GM04503 (cell line): Measurements from ENCODE around the gene KBTBD12.
"Not testable (repeated sequence)": the region's sequence is repeated elsewhere in the genome, so short reads cannot be mapped to it uniquely, and the experiment has no call there.

ENCODE experiments used
- DNase-seq: peaks from one replicate; pipeline ENCODE4 v3.0.0-alpha.2; 2012; ENCODE audit warnings: low read depth

The KBTBD12 gene, protein sequence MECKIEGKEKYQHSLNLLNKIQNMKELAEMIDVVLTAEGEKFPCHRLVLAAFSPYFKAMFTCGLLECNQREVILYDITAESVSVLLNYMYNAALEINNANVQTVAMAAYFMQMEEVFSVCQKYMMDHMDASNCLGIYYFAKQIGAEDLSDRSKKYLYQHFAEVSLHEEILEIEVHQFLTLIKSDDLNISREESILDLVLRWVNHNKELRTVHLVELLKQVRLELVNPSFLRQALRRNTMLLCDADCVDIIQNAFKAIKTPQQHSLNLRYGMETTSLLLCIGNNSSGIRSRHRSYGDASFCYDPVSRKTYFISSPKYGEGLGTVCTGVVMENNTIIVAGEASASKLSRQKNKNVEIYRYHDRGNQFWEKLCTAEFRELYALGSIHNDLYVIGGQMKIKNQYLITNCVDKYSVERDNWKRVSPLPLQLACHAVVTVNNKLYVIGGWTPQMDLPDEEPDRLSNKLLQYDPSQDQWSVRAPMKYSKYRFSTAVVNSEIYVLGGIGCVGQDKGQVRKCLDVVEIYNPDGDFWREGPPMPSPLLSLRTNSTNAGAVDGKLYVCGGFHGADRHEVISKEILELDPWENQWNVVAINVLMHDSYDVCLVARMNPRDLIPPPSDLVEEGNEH

DNA sequence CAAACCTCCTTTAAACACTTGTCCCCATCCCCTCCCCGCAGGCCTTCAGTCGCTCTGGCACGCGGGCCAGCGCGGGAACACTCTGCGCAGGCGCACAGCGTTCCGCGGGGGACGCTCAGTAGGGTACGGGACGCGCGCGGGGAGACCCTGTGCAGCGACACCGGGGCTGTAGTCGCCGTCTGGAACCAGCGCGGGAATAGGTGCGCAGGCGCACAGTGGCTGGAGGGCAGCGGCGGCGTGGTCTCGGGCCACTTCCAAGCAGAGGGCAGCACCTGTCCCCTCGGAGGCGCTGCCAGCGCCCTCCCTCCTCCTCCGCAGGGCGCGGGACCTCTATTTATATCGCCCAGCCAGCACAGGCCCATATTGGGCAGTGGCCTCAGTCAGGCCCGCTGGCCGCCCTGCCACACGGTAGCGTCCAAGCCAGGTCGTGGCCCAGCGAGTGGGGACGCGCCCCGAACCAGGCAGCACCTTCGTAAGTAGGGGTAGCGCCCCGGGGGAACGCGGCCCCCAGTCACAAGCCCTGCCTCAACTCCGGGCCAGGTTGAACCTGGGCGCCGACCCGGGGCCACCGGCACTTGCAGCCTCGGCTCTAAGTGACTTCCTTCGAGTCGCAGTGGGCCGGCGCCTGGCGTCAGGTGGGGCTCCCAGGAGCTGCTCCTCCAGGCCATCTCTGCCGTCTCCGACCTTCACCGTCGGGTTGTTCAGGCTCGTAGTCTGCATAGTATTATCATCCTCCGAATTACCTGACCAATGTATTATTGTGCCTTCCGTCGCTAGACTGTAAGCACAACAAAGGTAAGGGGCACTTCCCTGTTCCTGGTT, at the start of gene KBTBD12:
Gene KBTBD12 (plus strand): TSS at position 118 of the 822 bp plus-strand sequence. CDS start 7,830 bp downstream, outside the sequence.
- no peak for DNase-seq

DNA sequence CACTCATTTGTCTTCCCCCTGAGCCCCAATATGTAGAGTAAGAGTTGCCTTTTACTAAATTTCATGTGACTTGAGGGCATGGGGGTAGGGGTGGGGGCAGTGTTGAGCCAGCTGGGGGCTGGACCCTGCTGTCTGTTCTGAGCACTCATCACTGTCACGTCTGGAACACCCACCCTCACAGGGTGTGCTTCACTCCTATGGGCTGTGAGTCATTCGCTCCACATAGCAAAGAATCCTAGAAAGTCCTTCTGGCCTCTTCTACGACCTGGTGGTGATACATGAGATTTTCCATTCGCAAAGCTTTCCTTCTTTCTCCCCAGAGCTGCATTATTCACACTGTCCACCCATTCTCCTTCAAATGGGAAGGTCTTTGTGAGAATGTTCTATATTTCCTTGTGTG, 49.1 kb upstream of the KBTBD12 start:
- no peak for DNase-seq

DNA sequence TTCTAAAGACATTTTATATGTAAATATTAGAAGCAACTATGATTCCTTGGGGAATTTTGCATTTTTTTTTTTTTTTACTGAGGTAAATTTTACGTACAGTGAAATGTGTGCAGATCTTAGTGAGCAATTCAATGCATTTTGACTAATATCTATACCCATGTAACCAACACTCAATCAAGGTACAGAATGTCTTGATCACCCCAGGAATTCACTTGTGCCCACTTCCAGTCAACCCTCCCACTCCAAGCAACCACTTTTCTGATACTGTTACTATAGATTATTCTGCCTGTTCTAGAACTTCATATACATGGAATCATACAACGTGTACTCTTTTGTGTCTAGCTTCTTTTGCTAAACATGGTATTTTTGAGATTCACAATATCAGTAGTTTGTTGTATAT, 47.6 kb upstream of the KBTBD12 start:
- DNase-seq: no peak

DNA sequence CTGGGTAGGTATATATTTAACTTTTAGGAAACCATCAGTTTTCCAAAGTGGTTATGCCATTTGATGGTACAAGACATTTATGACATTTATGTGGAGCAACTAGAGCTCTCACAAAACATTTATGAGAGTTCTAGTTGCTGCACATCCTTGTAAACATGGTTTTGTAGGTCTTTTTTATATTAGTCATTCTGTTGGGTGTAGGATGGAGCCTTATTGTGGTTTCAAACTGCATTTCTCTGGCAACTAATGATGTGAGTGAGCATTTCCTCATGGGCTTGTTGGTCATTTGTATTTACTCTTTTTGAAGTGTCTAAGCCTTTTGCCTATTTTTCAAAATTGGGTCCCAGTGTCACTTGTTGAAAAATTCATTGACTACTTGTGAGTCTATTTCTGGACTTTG, 47.0 kb upstream of the KBTBD12 start:
- no peak for DNase-seq

DNA sequence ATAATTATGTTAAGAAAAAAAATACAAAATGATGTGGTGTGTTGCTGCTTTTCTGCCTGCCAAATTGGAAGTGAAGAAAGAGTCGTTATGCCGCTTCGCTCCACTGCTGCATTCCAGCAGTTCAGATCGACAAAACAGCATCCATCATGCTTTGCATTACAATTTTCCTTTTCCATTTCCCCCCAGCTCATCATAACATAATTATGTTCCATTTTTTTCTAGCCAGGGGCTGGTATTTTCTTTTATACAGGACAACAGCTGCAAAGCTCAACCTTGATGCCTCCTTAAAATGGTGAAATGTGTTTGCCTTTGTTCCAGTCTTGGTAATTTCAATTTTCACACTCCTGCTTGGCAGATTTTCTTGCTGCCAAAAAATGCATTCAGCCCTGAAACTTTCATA, 44.9 kb upstream of the KBTBD12 start:
- DNase-seq: no peak

DNA sequence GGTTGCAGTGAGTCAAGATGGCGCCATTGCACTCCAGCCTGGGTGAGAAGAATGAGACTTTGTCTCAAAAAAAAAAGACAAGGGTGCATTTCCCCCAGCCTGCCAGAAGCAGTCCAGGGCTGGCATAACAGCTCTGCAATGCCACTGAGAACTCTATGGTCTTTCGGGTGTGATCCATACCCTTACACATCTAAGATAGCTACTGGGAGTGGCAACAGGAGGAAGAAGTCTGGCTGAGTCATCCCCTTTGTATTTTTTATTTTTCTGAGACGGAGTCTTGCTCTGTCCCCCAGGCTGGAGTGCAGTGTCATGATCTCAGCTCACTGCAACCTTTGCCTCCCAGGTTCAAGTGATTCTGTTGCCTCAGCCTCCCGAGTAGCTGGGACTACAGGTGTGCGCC, 40.9 kb upstream of the KBTBD12 start:
- DNase-seq: not testable (repeated sequence)

DNA sequence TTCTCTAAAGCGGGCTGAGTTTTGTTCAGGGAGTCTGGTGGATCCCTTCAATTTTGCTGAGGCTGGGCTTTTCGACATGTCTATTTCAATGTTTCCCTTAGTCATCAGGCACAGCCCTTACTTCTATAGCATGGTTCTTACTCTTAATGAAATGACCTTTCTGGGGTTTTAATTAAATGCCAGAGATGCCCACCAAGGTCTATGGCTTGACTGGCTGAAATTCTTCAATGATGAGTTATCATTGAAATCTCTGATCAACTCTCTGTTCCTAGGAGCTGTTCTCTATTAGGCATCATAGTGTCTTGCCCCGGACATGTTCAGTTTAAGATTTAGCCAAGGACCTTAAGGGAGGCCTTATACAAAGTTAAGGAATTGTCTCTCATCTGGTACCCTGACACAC, 33.4 kb upstream of the KBTBD12 start:
- DNase-seq: no peak

DNA sequence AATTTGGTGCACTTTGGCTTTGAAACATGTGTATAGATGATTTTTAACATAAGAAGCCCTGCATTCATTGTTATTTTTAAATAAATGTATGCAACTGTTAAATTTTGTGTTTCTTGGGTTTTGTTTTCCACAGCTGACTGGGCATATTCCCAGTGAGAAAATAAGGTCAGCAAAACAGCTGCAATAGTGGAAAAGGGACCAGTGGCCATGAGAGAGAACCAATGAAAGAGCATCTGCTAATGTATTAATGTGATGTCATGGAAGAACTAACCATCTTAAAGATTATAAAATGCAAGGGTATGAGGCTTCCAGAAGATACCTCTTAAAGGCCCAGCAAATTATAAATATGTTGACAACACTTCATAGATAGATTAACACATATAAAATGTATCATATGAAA, 31.0 kb upstream of the KBTBD12 start:
- no peak for DNase-seq

DNA sequence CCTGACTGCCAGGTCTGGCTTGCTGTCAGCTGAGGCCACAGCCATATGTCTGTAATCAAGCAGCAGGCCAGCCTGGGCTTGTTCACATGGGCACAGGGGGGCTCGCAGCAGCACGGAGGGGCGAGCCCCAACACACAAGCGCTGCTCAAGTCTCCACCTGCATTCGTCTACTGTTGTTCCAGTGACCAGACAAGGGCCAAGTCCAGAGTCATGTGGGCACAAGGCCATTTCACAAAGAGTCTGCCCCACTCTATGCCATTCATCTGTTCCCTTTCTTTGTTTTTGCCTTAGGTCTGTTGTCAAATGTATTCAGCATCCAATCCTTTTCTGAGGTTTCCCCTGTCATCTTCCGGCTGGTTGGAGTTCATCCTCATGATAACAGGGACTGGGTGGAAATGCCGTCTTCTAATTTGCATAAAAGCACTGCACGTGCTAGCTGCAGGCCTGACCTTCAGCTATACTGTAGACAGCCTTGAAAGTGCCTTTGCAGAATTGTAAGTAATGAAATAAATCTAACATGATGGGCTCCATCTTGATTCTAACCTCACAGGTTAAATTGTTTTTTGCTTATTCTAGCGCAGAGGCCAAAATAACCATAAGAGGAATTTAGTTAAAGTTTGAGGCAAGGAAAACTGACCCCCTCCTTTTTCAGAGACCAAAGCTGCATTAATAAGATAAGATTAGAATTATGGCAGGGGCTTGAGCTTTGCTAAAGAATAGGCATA, 28.6 kb upstream of the KBTBD12 start:
- no peak for DNase-seq

DNA sequence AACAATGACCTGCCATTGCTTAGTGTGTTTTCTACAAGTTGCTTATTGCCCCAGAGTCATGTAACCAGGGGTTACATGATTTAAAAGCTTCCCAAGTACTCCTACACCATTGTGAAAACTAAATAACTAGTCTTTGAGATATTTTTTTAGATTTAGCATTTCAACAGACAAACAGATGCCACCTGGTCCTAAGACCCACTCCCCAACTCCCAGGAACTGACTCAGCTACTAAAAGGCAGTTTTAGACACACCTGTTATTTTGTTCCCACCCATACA, 28.1 kb upstream of the KBTBD12 start:
- DNase-seq: no peak

DNA sequence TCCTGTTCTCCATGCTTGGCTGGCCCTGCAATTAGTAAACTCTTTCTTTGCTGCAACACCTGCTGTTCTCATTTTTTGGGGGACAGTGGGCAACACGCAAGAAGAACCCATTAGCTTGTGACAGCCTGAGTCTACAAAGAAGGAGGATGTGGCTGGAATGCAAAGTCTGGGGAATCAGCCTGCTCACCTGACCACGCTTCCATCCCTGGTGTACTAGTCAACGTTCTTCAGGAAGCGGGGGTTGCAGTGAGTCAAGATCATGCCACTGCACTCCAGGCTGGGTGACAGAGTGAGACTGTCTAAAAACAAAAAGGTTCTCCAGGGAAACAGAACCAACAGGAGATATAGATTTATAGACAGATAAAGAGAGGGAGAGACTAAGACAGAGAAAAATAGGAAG, 27.7 kb upstream of the KBTBD12 start:
- no peak for DNase-seq

DNA sequence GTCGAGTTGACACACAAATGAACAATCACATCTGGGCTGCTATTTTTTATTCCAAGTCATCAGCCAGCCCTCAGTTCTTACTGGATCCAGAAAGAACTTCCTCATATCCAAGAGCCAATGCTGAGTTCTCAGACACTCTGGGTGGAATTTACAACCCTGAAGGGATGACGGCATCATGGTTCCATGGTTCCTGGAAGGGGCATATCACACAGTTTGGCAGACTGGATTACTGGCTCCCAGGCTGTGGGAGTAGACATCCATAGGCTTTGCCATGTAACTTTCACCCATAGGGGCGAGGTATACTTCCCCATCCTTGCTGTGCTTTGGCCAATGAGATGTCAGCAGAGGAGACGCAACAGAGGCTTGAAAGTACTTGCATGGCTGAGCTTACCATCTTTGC, 26.9 kb upstream of the KBTBD12 start:
- no peak for DNase-seq

DNA sequence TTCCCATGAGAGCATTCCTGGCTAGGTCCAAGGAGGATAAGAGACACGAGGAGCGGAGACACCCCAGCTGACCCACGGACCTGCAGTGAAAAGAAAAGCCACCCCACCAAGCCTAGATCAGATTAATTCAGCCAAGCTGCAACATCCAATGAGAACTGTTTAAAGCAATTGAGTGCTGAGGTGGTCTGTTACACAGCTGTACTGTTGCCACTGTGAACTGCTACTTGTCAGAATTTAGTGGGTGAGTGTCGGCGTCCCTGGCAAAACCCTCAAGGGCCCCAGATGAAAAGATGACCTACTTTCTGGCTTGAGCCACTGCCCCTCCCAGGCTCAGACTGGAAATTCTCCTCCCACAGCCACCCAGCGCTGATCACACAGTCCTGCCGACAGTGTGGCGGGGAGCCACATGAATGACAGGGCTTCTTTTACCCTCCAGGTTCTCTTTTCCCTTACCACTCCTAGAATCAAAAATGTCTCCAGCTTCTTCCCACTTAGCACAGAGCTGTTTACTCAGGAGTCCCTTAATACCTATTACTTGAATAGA, 26.4 kb upstream of the KBTBD12 start:
- no peak for DNase-seq

DNA sequence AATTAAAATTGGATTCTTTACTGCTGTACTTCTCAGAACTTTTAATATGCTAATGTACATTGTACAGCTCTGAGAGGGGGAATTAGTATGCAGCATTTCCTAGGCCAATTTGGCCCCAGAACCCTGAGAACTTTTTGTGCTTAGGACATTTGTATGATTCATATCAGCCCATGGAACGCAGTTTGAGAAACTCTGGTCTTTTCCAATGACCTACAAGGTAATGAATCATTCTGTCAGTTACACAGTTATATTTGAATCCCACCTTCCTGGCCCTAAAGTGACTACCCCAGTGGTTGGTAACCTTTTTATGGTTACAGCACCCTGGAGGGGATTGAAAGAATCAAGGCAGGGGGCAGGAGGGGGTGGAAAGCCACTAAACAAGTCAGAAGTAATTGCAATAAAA, 25.6 kb upstream of the KBTBD12 start:
- no peak for DNase-seq

DNA sequence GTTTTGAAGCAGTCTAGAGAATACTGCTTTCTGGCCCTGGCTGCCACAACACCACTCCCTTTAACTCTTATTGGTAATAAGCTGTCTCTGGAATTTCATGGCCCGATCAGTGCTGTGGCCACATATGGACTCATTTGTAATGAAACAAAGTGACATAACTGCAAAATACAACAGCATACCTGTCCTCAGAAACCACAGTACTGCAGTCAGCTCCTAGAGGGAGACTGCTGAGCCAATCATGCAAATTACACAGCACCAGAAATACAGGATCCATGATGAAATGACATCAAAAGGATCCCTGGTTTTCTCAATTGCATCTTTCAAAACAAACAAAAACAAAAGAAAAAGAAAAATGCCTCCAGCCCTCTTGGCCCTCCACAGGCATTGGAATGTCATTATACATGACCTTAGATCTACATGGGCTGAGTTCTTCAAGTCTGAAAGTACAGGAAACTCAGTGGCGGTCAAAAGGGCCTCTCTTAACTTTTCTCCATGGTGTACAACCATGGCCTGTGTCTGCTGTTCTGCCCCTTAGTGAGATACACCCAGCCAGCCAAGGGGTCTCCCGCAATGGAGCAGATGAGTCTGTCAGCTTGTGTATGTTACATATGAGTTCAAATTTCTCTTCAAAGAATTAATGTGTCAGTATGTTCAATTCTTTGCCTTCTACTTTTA, 24.9 kb upstream of the KBTBD12 start:
- DNase-seq: no peak

DNA sequence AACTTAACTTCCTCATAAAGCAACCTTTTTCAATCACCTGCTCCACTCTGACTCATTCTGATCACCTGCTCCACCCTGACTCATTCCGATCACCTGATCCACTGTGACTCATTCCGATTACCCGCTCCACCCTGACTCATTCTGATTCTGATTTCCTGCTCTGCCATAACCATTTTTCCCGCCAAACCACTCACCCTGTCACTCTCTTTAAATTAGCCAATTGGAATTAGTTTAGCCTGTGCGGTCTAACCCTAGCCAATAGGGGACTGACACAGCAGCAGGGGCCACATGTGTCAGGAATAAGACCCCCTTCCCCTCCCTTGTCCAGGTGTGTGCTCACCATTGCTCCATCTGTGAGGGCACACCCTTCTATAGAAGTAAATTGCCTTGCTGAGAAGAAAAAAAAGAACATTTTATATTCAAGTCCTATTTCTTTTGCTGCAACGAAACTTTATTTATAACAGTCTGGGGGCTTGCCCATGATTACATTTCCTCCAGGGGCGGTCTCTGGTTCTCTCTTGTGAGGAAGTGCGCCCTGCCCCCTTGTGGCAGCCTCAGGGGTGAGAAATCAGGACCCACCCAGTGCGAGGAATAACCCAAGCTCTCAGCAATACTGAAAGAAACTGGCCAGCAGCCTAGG, 24.3 kb upstream of the KBTBD12 start:
- not testable (repeated sequence) for DNase-seq

DNA sequence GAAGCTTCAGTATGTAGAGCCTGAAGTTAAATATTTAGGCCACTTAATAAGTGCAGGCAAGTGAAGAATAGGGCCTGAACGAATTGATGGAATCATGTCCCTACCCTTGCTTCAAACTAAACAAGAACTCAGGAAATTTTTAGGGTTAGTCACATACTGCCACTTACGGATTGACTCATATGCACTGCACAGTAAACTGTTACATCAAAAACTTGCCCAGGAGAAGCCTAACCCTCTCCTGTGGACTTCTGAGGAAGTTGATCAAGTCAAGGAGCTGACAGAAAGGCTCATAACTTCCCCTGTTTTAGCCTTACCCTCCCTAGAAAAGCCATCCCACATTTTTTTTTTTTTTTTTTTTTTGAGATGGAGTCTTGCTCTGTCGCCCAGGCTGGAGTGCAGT, 20.6 kb upstream of the KBTBD12 start:
- DNase-seq: no peak

DNA sequence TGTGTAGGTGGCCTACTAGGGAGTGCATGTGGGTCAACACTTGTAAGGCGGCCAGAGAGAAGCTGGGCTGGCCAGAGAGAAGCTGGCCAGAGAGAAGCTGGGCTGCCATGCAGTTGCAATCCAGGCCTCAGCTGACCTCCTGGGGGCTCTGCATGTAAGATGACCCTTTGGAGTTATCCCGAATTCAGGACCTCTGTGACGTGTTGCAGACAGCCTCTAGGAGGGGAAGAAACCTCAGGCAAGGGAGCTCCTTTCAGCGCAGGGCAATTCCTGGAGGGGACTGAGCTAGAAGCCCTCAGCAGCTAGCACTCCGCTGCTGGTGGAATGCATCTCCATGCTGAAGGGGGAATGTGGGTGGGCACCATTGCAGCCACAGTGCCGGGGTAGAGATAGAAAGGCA, 15.8 kb upstream of the KBTBD12 start:
- DNase-seq: no peak

DNA sequence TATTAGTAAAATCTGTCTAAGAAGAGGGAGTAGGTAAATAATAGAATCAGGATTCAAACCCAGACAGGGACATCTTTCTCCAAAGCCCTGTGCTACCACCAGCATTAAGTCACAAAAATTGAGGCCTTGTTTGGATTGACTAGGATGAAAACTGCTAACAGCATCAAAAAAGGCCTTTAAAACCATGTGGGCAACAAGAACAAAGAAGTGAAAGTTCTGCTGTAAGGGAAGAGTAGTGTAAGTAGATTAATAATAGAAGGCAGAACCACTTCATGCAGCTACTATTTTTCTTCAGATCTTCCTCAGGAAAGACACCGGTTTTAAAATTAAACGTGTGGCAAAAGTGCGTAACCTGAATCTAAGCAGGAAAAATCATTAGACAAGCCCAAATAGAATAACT, 15.3 kb upstream of the KBTBD12 start:
- no peak for DNase-seq

DNA sequence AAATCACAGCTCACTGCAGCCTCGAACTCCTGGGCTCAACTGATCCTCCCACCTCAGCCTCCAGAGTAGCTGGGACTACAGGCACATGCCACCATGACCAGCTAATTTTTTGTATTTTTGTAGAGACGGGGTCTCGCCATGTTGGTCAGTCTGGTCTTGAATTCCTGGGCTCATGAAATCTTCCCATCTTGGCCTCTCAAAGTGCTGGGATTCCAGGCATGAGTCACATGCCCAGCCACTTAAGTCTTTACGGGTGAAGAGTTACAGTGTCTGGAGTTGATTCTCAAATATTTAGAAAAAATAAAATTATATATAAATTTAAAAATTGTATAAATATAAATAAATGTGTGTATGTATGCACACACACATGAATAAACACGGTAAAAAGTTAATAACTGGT, 14.5 kb upstream of the KBTBD12 start:
- DNase-seq: no peak

DNA sequence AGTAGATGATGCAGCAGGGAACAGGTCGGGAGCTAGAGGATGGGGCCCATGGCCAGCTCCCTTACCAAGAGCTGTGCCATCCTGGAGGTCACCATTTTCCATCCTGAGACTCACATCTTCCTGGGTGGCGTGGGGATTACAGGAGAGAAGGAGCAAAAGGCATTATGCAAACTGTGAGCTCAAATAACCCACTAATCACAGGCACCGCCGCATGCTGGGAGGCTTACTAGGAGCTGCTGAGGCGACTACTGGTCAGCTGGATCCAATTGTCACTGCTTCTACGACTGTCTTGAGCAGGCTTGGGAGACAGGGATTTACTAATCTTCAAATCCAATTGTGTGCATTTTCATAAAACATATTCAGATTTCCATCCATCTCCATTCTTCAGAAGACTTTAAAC, 12.5 kb upstream of the KBTBD12 start:
- no peak for DNase-seq
